GM21390 (cell line): Measurements from ENCODE around the gene UBAC2.

Experiments
- ATAC-seq: cut with Tn5 transposase; IDR thresholded peaks from one replicate; pipeline ENCODE4 v1.9.1; 2021; ENCODE audit not compliant: unreplicated experiment

Gene UBAC2

DNA sequence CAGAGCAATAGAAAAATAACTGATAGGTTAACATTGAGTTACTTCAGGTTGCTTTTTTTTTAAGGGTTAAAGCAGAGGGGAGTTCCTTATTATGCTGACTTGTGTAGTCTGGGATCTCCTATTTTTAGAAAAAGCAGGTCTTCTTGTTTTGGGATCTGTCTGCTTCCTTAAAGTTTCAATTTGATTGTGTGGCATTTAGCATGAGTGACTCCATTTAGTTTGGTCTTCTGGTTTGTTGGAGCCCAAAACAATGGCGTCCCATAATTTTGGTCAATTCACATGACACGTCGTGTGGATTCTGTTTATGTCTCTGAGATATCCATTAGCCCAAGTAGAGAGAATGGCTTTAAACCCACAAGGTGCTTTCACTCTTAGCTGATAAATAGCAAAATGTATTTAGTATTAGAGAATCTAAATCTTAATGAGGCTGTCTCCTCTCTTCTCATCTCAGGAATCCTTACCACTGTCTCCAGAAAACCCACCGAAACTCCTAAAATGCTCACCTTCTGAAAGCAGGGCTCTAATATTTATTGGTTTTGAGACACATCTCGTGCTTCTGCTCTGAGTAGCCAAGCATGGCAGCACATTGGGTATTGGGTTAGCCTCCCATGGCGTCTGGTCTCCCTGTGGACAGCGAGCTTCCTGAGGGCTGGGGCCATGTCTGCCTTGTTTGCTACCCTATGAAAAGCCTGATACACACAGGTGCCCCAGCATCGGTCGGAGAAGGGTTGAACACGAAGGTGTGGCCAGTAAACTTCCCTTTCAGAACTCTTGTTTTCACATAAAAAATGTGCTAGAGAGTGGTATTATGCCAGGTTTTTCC, 173.7 kb downstream of the UBAC2 start:
- peak; percentile 44 for ATAC-seq

DNA sequence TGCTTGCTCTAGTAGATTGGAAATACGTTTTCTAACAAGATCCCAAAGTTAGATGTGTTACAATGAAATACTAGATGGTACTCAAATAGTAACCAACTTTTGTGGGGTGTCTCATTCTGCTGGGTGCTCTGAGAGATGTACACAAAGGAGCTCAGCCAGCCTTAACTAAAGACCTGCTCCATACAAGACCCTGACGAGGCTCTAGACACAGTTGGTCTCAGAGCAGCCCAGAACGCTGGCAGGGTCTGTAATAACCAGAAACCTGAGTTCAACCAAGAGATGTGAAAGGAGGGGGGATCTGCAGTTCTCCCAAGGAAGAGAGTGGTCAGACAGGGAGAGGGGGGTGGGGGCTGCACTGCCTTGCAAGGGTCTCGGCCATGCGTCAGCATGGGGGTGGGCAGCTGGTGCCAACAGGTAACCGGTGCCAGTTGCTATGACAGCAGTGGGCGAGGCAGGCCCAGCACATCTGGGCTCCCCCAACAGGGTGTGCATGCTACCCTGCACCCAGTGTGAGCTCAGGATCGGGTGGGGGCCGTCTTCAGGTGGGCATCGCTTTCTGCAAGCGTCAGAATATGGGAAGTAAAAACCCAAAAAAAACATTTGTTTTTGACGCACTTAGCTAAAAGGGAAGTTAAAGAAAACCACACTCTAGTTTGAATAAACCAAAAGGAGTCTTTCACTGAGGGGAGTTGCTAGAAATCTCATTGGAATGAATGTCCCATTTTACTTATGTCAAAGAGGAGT, 174.5 kb downstream of the UBAC2 start:
- peak; percentile 41 for ATAC-seq

DNA sequence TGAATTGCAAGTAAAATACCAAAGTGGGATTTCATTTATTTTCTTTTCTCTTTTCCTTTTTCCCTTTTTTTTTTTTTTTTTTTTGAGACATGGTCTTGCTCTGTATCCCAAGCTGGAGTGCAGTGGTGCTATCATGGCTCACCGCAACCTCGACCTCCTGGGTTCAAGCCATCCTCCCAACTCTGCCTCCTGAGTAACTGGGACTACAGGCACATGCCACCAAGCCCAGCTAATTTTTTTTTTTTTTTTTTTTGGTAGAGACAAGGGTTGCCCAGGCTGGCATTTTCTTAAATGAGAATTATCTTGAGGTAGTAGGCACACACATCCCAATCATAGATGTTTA, 175.1 kb downstream of the UBAC2 start:
- ATAC-seq: no peak

DNA sequence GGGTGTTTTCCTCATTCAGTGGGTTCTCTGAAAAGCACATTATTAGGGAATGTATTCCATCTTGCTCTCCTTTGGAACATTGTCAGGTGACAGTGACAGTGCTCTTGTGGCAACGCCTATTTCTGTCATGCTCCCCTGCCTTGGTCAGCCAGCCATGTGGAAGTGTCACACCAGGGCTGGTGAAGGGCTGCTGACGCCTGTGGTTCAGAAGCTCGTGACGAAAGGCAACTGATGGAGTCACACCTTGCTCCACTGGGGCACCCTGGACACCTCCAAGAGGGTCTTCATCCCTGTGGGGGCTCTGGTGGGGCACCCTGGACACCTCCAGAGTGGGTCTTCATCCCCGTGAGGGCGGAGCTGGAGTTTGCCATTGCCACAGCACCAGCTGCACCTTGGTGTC, 175.5 kb downstream of the UBAC2 start:
- peak; percentile 55 for ATAC-seq

DNA sequence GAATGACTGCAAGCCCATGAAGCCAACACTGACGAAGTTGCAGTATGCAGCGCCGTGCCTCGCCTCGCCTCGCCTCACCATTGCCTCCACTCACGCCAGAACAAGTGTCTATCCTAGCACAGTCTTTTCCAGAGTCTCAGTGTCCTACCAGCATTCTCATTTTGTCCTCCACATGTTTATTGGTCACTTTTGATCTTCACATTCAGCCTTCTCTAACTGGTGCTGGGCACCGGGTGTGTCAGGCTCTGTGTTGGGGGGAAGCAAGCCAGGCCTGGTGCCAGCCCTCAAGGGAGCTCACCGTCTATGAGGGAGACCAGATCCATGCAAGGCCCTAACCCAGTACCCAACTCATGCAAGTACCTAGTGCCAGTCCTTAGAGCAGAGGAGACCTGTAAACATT, 176.3 kb downstream of the UBAC2 start:
- no peak for ATAC-seq

DNA sequence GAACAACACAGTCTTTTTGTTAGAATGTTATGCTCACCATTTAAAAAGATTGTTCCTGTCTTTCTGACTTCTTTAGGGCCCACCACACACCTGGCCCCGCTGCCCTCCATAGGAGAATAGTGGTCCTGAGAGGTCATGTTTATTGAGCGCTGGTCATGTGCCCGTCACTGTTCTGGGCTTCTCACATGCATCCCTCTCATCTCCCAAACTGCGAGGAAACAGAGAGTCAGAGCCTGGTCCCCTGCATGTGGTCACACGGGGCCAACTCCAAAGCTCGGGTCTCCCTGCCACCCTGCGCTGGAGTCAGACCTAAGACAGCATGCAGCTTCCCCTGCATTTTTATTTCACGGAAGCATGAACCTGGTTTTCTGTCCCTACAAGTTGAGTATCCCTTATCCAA, 177.0 kb downstream of the UBAC2 start:
- ATAC-seq: no peak

DNA sequence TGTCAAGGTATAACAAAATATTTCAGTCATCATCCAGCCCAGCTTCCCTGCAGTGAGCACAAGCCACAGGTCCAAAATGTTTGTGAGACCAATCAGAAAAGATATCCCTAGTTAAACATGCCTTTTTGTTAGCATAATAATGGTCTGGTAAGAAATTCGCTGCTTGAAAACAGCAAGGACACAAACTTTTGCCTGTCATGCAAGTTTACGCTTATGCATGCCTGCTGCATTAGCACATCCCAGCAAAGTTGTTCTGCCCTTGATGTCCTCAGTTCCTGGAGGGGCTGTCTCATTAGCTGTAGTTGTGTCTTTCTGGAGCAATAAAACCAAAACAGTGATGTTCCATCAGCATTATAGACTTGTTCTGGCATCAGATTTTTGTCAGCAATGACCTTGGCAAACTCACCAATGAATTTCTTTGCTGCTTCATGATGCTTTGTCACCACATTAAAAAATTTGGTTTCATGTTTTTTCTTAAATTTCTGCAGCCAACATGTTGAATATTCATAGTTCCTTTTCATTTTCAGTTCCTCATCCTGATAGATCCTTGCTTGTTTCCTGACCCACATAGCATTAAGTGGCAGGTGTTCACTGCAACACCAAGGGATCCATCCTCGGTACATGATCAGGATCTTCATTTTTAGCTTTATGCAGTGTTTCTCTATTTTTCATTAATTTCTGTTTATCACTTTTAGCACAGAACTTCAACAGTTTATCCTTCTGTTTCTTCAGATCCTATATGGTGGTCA, 178.5 kb downstream of the UBAC2 start:
- no peak for ATAC-seq

DNA sequence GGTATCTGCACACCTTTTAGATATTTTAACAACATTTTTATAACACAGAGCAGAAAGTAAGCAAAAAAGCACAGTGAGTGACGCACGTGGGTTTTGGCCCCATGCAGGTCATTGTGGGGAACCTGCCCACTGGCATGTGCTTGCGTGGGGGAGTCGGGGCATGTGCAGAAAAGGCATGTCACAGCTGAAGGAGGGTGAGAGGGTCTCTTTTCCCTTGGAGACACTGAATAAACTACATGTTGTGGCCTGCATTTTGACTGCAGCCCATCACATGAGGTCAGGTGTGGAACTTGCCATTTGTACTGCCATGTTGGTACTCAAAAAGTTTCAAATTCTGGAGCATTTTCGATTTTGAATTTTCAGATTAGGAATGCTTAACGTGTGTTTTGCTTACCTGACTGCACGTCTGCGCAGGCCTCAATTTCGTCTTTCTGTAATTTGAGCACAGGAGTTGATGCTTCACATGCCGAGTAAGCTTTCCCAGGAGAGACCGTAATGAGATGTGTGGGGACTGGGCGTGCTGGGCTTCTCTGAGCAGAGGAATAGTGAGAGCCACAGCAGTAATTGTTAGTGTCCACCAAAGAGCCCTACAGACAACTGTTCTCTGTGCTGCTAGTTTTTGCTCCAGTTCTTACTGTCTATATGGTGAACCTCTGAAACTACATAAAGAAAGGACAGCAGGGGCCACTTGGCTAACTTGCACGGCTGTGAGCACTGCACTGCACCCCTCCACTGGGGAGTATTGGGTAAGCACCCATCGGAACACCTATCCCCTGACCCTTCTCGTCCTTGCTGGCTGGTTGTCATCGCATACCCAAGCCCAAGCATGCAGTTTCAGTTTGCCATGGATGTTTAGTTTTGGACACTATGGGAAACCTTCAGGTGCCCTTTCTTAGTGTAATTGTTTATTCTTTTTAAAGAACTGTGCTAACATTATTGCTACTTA, 179.5 kb downstream of the UBAC2 start:
- no peak for ATAC-seq

DNA sequence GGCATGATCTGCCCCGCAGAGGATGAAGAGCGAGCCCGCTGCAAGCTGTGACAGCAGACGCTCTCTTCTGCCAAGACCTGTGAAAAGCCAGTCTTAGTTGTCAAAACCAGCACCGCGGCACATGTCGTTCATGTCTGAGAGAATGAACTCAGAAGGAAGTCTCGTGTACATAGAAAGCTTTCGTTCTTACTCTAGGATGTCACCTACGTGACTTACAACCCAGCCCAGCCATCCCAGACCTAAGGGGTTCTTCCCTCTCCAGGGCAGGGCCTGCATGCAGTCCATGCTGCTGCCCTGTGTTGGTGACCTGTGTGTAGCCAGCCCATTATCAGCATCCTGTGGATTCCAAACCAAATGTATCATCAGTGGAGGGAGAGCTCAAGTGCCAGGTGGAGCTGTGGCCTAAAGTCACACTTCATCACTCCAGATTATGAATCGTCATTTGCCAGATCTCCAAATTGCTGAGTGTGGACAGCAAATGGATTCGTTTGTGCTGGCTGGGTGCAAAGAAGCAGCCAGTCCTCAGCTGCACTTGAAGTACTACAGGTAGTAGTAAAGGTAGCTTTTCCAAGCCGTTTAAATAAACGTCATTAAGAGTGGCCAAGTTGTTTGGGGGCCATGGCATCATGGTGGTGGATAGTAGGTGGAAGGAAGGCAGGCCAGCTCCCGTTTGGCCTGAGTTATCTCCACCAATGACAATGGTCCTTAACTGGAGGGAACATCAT, 180.4 kb downstream of the UBAC2 start:
- peak; percentile 56 for ATAC-seq

DNA sequence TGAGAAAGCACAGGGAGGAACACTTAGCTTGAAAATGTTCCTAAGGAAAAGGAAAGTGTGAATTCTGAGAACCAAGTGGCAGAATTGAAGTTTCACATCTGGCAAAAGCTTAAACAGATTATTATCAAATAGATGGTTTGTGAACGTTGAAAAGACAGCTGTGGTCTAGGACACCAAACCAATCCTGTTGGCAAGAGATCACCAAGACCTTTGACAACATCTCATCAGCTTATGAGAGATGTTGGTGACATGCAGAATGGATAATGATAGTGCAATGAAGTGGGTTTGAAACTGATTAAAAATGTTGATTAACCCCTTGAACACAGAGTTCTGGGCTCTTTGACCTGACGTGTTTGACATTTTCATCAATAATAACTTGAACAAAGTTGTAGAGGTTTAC, 181.1 kb downstream of the UBAC2 start:
- ATAC-seq: no peak

DNA sequence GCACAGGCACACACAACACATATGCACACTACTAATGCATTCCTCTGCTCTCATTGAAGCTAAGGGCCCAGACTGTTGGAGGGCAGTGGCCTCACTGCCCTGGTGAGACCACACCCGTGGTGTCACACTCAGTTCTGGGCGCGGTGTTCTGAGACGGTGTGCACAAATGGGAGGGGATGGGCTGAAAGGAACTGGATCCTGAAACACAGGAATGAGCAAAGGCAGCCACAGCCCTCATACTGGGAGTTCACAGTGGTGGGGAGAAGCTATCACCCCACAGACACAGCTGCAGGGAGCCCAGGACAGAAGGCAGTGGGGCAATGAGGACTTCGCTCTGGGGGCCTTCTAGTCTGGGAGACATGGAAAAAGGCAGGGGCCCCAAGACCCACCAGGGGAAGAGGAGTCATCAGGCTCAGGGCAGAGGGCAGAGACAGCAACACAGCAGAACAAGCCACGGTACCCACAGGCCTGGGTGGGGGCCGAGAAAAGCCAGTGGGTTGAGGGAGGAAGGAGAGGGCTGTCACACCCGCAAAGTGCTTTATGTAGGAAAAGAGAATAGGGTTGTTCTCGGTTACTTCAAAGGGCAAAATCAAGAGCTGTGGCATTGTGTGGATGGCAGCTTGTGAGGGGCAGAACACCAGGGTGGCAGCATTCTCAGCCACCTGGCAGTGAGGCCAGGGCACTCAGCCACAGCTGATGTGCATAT, 181.9 kb downstream of the UBAC2 start:
- ATAC-seq: no peak

DNA sequence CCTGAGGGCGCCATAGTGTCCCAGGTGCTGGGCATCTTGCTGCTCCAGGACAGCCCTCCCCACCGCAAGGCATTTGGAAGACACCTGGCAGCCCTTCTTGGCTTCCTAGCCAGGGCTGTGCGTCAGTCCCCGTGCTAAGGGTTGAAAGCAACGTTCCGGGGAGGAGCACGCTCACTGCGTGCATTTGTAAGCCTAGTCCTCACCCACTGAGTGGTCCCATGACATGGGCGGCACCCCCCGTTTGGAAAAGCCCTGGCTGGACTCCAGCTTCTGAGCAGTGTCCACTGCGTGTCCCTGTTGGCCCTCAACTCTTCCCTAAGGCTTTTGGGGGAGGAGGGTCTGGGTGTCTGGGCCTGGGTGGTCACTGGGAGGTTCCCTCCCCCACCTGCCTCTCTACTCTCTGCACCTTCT, 182.9 kb downstream of the UBAC2 start:
- no peak for ATAC-seq

DNA sequence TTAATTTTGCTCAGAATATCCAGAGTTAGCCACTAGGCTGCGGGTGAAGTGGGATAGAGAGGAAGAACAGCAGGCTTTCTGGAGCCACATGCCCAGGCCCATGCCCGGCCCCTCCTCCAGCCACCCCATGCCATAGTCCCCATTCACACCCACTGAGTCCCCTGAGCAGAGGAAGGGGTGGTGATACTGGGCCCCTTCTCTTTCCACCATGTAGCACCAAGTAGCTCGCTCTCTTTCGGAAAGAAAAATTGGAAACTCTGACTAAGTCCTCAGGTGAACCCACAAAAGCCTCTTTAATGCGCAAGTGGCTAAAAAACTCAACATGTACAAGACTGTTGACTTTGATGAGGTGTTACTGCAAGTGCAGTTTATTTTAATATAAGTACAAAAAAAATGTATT, 183.3 kb downstream of the UBAC2 start:
- ATAC-seq: no peak

DNA sequence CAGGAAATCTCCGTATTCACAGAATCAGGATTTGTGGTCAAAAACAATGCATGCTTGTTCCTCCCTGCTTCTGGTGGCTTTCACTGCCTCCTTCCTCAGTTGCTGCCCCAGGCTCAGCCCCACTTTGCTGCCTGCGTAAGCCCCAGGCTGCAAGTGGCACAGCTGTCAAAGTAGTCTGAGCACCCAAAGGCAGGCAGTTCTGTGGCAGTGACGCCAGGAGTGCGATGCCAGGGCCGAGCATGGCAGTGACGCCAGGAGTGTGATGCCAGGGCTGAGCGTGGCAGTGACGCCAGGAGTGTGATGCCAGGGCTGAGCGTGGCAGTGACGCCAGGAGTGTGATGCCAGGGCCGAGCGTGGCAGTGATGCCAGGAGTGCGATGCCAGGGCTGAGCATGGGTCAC, 183.8 kb downstream of the UBAC2 start:
- no peak for ATAC-seq

DNA sequence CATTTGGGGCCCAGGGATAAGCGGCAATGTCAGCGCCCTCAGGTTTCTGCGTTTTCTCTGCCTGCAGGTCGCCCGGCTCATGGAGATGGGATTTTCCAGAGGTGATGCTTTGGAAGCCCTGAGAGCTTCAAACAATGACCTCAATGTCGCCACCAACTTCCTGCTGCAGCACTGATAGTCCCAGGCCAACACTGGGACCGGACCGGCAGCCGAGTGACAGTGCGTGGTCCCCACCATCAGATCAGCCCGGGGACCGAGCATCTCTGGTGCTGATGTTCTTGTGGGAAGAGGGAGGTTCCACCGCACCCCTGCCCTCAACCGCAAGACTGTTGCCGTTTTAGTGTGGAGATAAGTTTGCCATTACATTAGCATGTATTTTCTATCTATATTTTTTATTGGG, 184.5 kb downstream of the UBAC2 start:
- no peak for ATAC-seq

DNA sequence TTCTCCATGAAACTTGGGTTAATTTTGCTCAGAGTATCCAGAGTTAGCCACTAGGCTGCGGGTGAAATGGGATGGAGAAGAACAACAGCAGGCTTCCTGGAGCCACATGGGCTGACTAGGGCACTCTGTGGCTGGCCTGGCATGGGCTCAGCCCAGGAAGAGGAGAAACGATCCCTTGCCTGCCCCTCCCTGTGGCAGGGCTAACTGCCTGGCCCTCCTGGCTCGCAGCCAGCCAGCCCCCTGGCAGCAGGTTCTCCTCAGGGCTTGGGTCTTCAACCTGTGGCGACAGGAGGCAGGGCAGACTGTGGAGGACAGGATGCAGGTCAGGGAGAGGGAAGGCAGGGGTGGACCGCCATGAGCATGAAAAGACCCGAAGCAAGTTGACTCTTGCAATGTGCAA, 185.3 kb downstream of the UBAC2 start:
- ATAC-seq: no peak

DNA sequence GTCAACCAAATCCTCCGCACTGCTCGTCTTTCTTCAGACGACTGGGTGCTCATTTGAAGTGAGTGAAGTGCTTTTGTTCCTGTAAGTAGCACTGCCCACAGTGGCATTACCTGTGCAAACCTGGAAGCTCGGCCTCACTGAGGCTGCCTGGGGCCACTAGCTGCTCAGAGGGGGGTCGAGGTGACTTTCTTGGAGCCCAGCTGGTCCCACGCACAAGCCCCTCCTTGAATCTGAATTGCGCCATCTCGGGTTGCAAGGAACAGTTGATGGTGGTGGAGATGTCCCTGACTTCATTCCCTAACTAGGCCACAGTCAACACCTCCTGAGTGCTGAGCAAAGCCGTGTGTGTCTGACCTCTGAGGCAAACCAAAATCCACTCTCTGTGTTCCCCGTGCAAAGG, 185.8 kb downstream of the UBAC2 start:
- no peak for ATAC-seq

DNA sequence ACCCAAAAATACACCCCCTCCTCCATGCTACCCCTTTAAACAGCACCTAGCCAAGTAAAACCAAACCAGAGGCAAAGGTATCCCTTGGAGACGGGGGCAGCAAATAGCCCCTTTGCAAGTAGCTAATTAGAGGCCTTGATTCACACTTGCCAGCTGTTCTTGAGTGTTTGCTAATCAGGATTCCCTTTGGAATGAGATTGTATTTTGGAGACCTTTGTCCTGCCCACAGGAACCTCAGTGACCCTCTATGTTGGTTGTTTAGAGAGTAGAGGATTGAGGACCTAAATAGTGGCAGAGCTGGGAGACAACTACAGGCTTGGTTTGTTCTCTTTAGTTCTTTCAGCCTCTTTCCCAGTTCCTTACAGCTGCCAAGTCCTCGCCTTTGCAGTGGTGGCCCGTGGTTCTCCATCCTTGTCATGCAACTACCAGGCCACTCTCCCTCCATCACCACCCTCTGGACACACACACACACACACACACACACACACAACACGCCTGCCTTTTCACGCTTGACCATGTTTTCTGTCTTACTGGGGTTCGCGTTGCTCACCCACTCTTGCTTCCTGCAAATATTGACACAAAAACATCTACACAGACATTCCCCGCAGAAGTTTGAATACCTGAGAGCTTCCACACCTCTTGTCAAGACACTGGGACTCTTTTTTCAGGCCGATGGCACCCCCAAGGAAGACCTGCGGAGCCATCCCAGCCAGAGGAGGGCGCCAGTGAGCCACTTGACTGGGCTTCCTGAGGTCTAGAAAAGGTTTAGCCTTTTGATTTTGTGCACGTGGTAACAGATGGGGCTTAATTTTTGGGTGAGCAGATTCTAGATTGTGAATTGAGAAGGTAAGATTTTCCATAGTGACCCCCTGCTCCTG, 186.5 kb downstream of the UBAC2 start:
- peak; percentile 59 for ATAC-seq
